WI38 (cell line): Measurements from ENCODE around the gene DBN1.

Source experiments
- H3K4me3 ChIP-seq: 2 replicates; pipeline ENCODE4 v1.5.1; 2011; ENCODE audit warnings: low read depth, mild to moderate bottlenecking, control low read depth, low read length
- CTCF ChIP-seq: IDR thresholded peaks from 2 replicates; pipeline ENCODE4 v1.5.1; 2012; ENCODE audit warnings: low read depth, mild to moderate bottlenecking, control low read depth, low read length

DBN1 gene

GRCh38 chr5:177450667-177451424 lies 22.6 kb downstream of the DBN1 start:
- no peak for TF ChIP-seq CTCF
- no peak overlapping the region for H3K4me3 ChIP-seq

- no peak for TF ChIP-seq CTCF
- H3K4me3 ChIP-seq: no peak overlapping the region
Observed at GRCh38 chr5:177449140-177450061, 24.0 kb downstream of the DBN1 start.

- H3K4me3 ChIP-seq: no peak overlapping the region
Observed at GRCh38 chr5:177448244-177448950, 25.0 kb downstream of the DBN1 start.

GRCh38 chr5:177447611-177448243 lies 25.7 kb downstream of the DBN1 start:
- TF ChIP-seq CTCF: no peak
- H3K4me3 ChIP-seq: peak overlapping the region; percentile 65

More at GRCh38 chr5:177448244-177448950, 25.0 kb downstream of the DBN1 start:
- no peak for TF ChIP-seq CTCF

GRCh38 chr5:177447066-177447610 lies 26.3 kb downstream of the DBN1 start:
- no peak for TF ChIP-seq CTCF
- peak overlapping the region; percentile 65 for H3K4me3 ChIP-seq

GRCh38 chr5:177446200-177447065 lies 27.0 kb downstream of the DBN1 start, which contains the start of gene PRR7:
TSS of gene PRR7 (plus strand) at chr5:177446814. CDS start at chr5:177455068, 8,254 bp downstream.
- H3K4me3 ChIP-seq: peak within 1 kb of the TSS; percentile 65
- no peak for TF ChIP-seq CTCF
